ENCODE data around the gene LANCL3. TPM values are rescaled to one million over a fixed set of nuclear protein-coding genes. Genes with fewer than 3 reads are reported as not detected.
A peak's percentile ranks its signal among the peaks of the same experiment; 100 is the strongest.
"Not testable (repeated sequence)": the region's sequence is repeated elsewhere in the genome, so short reads cannot be mapped to it uniquely, and the experiment has no call there.

LANCL3 gene
- total RNA-seq, 2 donors from 2014 or later, result 0.07 to 0.11 TPM

- peaks cover 28% of the 10 kb centered on the region for H3K9me3 Mint-ChIP-seq
Measured at GRCh38 chrX:37553476-37553875, 18.0 kb upstream of the LANCL3 start.

GRCh38 chrX:37565254-37565653 lies 6.2 kb upstream of the LANCL3 start:
- 100% methylated on average over 2 of the region's 2 CpGs; no CpG with 5 or more reads in 1 of the 2 experiments for WGBS, 2 experiments (ENCODE audit: insufficient coverage in 1 of 2, insufficient read length in 1 of 2)
- H3K27ac ChIP-seq (ENCODE audit: low read depth, low read length); H3K9ac ChIP-seq (ENCODE audit: extremely low read depth, low read length, poor library complexity, severe bottlenecking); H3K27ac Mint-ChIP-seq; H3K27me3 Mint-ChIP-seq (ENCODE audit: insufficient read depth); H3K36me3 Mint-ChIP-seq (ENCODE audit: low read depth); DNase-seq; H3K4me3 ChIP-seq (ENCODE audit: low read length); H3K4me3 Mint-ChIP-seq; H3K4me1 ChIP-seq (ENCODE audit: control insufficient read depth, insufficient read depth, low read length); H3K36me3 ChIP-seq (ENCODE audit: control insufficient read depth, insufficient read depth, low read length); H3K9me3 ChIP-seq (ENCODE audit: control insufficient read depth, low read length); H3K4me1 Mint-ChIP-seq; H3K27me3 ChIP-seq (ENCODE audit: control insufficient read depth, insufficient read depth, low read length, poor library complexity, severe bottlenecking): not testable (repeated sequence)
- H3K9me3 Mint-ChIP-seq, result peaks cover 42% of the 10 kb centered on the region

More at GRCh38 chrX:37553476-37553875, 18.0 kb upstream of the LANCL3 start:
- TF ChIP-seq CTCF (conservative IDR thresholded peaks at IDR 0.05), result no peak
- no peak overlapping the region for H3K27ac ChIP-seq (ENCODE audit: low read depth, low read length)
- no peaks in the 10 kb centered on the region for H3K4me1 Mint-ChIP-seq
- no peak overlapping the region for H3K4me3 ChIP-seq (ENCODE audit: low read length)
- H3K4me1 ChIP-seq (ENCODE audit: control insufficient read depth, insufficient read depth, low read length), result no peaks in the 10 kb centered on the region
- H3K4me3 Mint-ChIP-seq, result no peak overlapping the region
- 75% methylated on average over 5 of the region's 6 CpGs; no CpG with 5 or more reads in 1 of the 2 experiments for whole genome bisulfite sequencing, 2 experiments (ENCODE audit: insufficient coverage in 1 of 2, insufficient read length in 1 of 2)
- no peak overlapping the region for H3K27ac Mint-ChIP-seq
- no peaks in the 10 kb centered on the region for H3K9me3 ChIP-seq (ENCODE audit: control insufficient read depth, low read length)
- no peak overlapping the region for H3K9ac ChIP-seq (ENCODE audit: extremely low read depth, low read length, poor library complexity, severe bottlenecking)
- no peaks in the 10 kb centered on the region for H3K36me3 Mint-ChIP-seq (ENCODE audit: low read depth)
- DNase-seq, result peak; percentile 61
- no peaks in the 10 kb centered on the region for H3K36me3 ChIP-seq (ENCODE audit: control insufficient read depth, insufficient read depth, low read length)
- H3K27me3 Mint-ChIP-seq (ENCODE audit: insufficient read depth), result peaks cover 15% of the 10 kb centered on the region
- peaks cover 23% of the 10 kb centered on the region for H3K27me3 ChIP-seq (ENCODE audit: control insufficient read depth, insufficient read depth, low read length, poor library complexity, severe bottlenecking)

GRCh38 chrX:37570349-37570748 lies 1.1 kb upstream of the LANCL3 start:
- H3K27me3 Mint-ChIP-seq (ENCODE audit: insufficient read depth), result peaks cover 14% of the 10 kb centered on the region
- not testable (repeated sequence) for H3K4me1 Mint-ChIP-seq
- no CpG with 5 or more reads among the region's 1 CpG for WGBS, 2 experiments (ENCODE audit: insufficient coverage in 1 of 2, insufficient read length in 1 of 2)

GRCh38 chrX:37572108-37572587 lies 687 bp downstream of the LANCL3 start:
- 7 to 10% methylated on average over 2 to 33 of the region's 61 CpGs for WGBS, 2 experiments (ENCODE audit: insufficient coverage in 1 of 2, insufficient read length in 1 of 2)
- peaks cover 21% of the 10 kb centered on the region for H3K27me3 ChIP-seq (ENCODE audit: control insufficient read depth, insufficient read depth, low read length, poor library complexity, severe bottlenecking)
- H3K36me3 Mint-ChIP-seq (ENCODE audit: low read depth); H3K9ac ChIP-seq (ENCODE audit: extremely low read depth, low read length, poor library complexity, severe bottlenecking); H3K9me3 ChIP-seq (ENCODE audit: control insufficient read depth, low read length); H3K27ac Mint-ChIP-seq; H3K36me3 ChIP-seq (ENCODE audit: control insufficient read depth, insufficient read depth, low read length); H3K4me1 Mint-ChIP-seq; H3K4me1 ChIP-seq (ENCODE audit: control insufficient read depth, insufficient read depth, low read length); H3K27ac ChIP-seq (ENCODE audit: low read depth, low read length); H3K4me3 ChIP-seq (ENCODE audit: low read length): not testable (repeated sequence)
- peak; percentile 66 for TF ChIP-seq CTCF (conservative IDR thresholded peaks at IDR 0.05)
- peaks cover 14% of the 10 kb centered on the region for H3K27me3 Mint-ChIP-seq (ENCODE audit: insufficient read depth)
- DNase-seq, result peak; percentile 79
- peaks cover 27% of the 10 kb centered on the region for H3K9me3 Mint-ChIP-seq
- peak overlapping the region; percentile 39 for H3K4me3 Mint-ChIP-seq

More at GRCh38 chrX:37570349-37570748, 1.1 kb upstream of the LANCL3 start:
- not testable (repeated sequence) for H3K9me3 ChIP-seq (ENCODE audit: control insufficient read depth, low read length); H3K4me1 ChIP-seq (ENCODE audit: control insufficient read depth, insufficient read depth, low read length); H3K9ac ChIP-seq (ENCODE audit: extremely low read depth, low read length, poor library complexity, severe bottlenecking); H3K36me3 ChIP-seq (ENCODE audit: control insufficient read depth, insufficient read depth, low read length); H3K36me3 Mint-ChIP-seq (ENCODE audit: low read depth); H3K4me3 Mint-ChIP-seq; H3K27ac Mint-ChIP-seq; H3K27ac ChIP-seq (ENCODE audit: low read depth, low read length); DNase-seq; H3K4me3 ChIP-seq (ENCODE audit: low read length)
- peaks cover 41% of the 10 kb centered on the region for H3K9me3 Mint-ChIP-seq
- peaks cover 21% of the 10 kb centered on the region for H3K27me3 ChIP-seq (ENCODE audit: control insufficient read depth, insufficient read depth, low read length, poor library complexity, severe bottlenecking)

GRCh38 chrX:37573121-37573520 lies 1.7 kb downstream of the LANCL3 start:
- H3K36me3 Mint-ChIP-seq (ENCODE audit: low read depth); H3K4me3 Mint-ChIP-seq; H3K9me3 ChIP-seq (ENCODE audit: control insufficient read depth, low read length); H3K4me3 ChIP-seq (ENCODE audit: low read length); H3K9ac ChIP-seq (ENCODE audit: extremely low read depth, low read length, poor library complexity, severe bottlenecking); H3K27ac ChIP-seq (ENCODE audit: low read depth, low read length); H3K27ac Mint-ChIP-seq; H3K36me3 ChIP-seq (ENCODE audit: control insufficient read depth, insufficient read depth, low read length); DNase-seq; H3K4me1 ChIP-seq (ENCODE audit: control insufficient read depth, insufficient read depth, low read length); H3K4me1 Mint-ChIP-seq: not testable (repeated sequence)
- H3K27me3 ChIP-seq (ENCODE audit: control insufficient read depth, insufficient read depth, low read length, poor library complexity, severe bottlenecking), result peaks cover 21% of the 10 kb centered on the region
- H3K27me3 Mint-ChIP-seq (ENCODE audit: insufficient read depth), result peaks cover 14% of the 10 kb centered on the region
- WGBS, 2 experiments (ENCODE audit: insufficient coverage in 1 of 2, insufficient read length in 1 of 2), result 20 to 45% methylated on average over 1 to 2 of the region's 2 CpGs
- H3K9me3 Mint-ChIP-seq, result peaks cover 22% of the 10 kb centered on the region
